HepG2 (cell line): ENCODE data around the gene CDK2. TPM values are rescaled to one million over a fixed set of nuclear protein-coding genes. Genes with fewer than 3 reads are reported as not detected.

Experiments used
- EED ChIP-seq: sonication (generic); formaldehyde crosslinking; IDR thresholded peaks from 2 replicates; pipeline ENCODE4 v1.5.0; 2020; ENCODE audit warnings: mild to moderate bottlenecking, missing genetic modification reagents
- FOSL2 ChIP-seq: sonication (generic); formaldehyde crosslinking; IDR thresholded peaks from 2 replicates; pipeline ENCODE4 v1.4.0; 2020; ENCODE audit warnings: missing genetic modification reagents
- FOXM1 ChIP-seq: sonication (generic); formaldehyde crosslinking; IDR thresholded peaks from 2 replicates; pipeline ENCODE4 v1.5.0; 2020; ENCODE audit warnings: missing genetic modification reagents
- SATB2 ChIP-seq: sonication (generic); formaldehyde crosslinking; IDR thresholded peaks from 2 replicates; pipeline ENCODE4 v1.5.0; 2020; ENCODE audit warnings: missing genetic modification reagents
- SOX13 ChIP-seq, 3 experiments: fragments of 450-650 bp in 1 of 3; sonication (generic) in 1 of 3; formaldehyde crosslinking in 1 of 3; IDR thresholded peaks in 2 of 3; conservative IDR thresholded peaks in 1 of 3; 2 replicates each; pipeline versions ENCODE4 v1.5.0 to v1.6.1; 2016 to 2020; ENCODE audit warnings: antibody characterized with exemption in 1 of 3, mild to moderate bottlenecking in 1 of 3, missing compliant biosample characterization in 1 of 3, missing genetic modification reagents in 1 of 3, moderate library complexity in 1 of 3
- SSRP1 ChIP-seq: IDR thresholded peaks from 2 replicates; pipeline ENCODE4 v1.6.1; 2016; ENCODE audit warnings: control low read depth
- TAF1 ChIP-seq: sonication (generic); formaldehyde crosslinking; IDR thresholded peaks from 2 replicates; pipeline ENCODE4 v1.4.0; 2020; ENCODE audit warnings: missing genetic modification reagents
- YY1 ChIP-seq: IDR thresholded peaks from 2 replicates; pipeline ENCODE4 v1.6.1; 2011; ENCODE audit warnings: low read length, low read depth, moderate library complexity, mild to moderate bottlenecking; ENCODE audit not compliant: insufficient read depth, insufficient replicate concordance
- ZBTB20 ChIP-seq: sonication (generic); formaldehyde crosslinking; IDR thresholded peaks from 2 replicates; pipeline ENCODE4 v1.8.1; 2023; ENCODE audit warnings: missing genetic modification reagents, low read depth, mild to moderate bottlenecking, borderline replicate concordance
- ZNF562 ChIP-seq: sonication (generic); formaldehyde crosslinking; IDR thresholded peaks from 2 replicates; pipeline ENCODE4 v1.8.0; 2022; ENCODE audit warnings: missing genetic modification reagents, borderline replicate concordance
- ZNF577 ChIP-seq: sonication (generic); formaldehyde crosslinking; IDR thresholded peaks from 2 replicates; pipeline ENCODE4 v1.4.0; 2020; ENCODE audit warnings: mild to moderate bottlenecking, low read depth, missing genetic modification reagents, borderline replicate concordance
- ZNF782 ChIP-seq: sonication (generic); formaldehyde crosslinking; IDR thresholded peaks from 2 replicates; pipeline ENCODE4 v1.4.0; 2020; ENCODE audit warnings: missing genetic modification reagents, mild to moderate bottlenecking, borderline replicate concordance
- polyA plus RNA-seq, 8 experiments: library from polyadenylated mRNA; depleted of rRNA in 3 of 8; stranded (reverse) in 7 of 8; unstranded in 1 of 8; fragments of >200 nt; fragmentation: Illumina TruSeq in 4 of 8; extraction: Trizol in 4 of 8; gene quantifications; 2 replicates each; pipeline versions ENCODE4 v1.2.1 to v1.2.3, GENCODE V29; 2011 to 2016; ENCODE audit warnings: low read depth in 4 of 8, missing spikeins in 1 of 8, mixed read lengths in 1 of 8; ENCODE audit not compliant: insufficient read depth in 1 of 8
- total RNA-seq, 5 experiments: library from RNA; depleted of rRNA; stranded (reverse); fragments of >200 nt; fragmentation: Illumina TruSeq; extraction: Trizol; gene quantifications; 2 replicates each; pipeline ENCODE4 v1.2.3, GENCODE V29; 2016; ENCODE audit warnings: low read depth in 1 of 5
- TF ChIP-seq, protein P1 (sequence below): sonication (generic); formaldehyde crosslinking; IDR thresholded peaks from 2 replicates; pipeline ENCODE4 v1.5.1; 2020; ENCODE audit warnings: missing genetic modification reagents, mild to moderate bottlenecking, borderline replicate concordance
- TF ChIP-seq, protein P2 (sequence below): sonication (generic); formaldehyde crosslinking; IDR thresholded peaks from 2 replicates; pipeline ENCODE4 v1.4.0; 2020; ENCODE audit warnings: missing genetic modification reagents
- TF ChIP-seq, protein P3 (sequence below): sonication (generic); formaldehyde crosslinking; conservative IDR thresholded peaks from 2 replicates; pipeline ENCODE4 v1.8.0; 2022; ENCODE audit warnings: low read depth, missing genetic modification reagents
- TF ChIP-seq, protein P4 (sequence below): sonication (generic); formaldehyde crosslinking; IDR thresholded peaks from 2 replicates; pipeline ENCODE4 v1.4.0; 2020; ENCODE audit warnings: missing genetic modification reagents
- TF ChIP-seq, protein P5 (sequence below): sonication (generic); formaldehyde crosslinking; IDR thresholded peaks from 2 replicates; pipeline ENCODE4 v1.4.0; 2020; ENCODE audit warnings: mild to moderate bottlenecking, missing genetic modification reagents
- TF ChIP-seq, protein P6 (sequence below): sonication (generic); formaldehyde crosslinking; IDR thresholded peaks from 2 replicates; pipeline ENCODE4 v1.4.0; 2020; ENCODE audit warnings: missing genetic modification reagents

The CDK2 gene
- total and polyA plus RNA-seq, 2 of the 13 experiments (the other 11 are each of a cell fraction or from before 2014, with no cell fraction given): 47.5 to 52.6 TPM

DNA sequence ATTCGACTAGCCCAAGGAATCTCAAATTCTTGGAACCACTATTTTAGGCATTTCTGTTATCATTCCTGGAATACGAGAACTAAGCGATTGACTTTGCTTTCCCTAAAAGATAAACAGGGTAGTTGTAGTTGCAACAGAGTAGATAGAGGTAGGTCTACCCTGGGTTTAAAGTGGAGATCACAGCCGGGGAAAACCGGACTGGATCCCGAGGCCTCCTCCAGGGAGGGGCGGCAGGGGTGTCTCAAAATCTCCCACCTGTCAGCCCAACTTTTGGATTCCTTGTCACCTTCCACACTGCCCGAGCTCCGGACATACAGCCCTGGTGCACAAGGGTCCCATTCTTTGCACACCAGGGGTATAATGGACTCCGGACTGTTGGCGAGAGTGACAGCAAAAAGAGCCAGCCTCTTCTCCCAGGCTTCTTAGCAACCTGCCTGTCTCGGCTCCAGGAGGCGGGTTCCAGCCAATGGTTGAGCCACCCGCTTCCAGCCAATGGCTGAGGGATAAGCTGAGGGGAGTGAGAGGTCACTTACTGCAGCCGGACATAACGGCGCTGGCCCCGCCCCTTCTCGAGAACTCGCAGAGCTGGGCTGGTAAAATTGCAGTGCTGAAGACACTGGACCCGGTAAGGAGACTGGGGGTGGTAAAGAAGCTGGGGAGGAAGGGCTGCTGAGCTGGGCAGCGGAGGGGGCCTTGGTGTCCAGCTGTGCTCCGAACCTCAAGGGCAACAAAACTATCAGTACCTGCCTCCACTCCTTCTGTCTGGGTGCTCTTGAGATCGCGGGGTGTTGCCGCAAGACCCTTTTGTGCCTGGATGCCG lies 30.3 kb downstream of the CDK2 start, which contains the start of gene SUOX (continued):
- TF ChIP-seq, protein P1, sequence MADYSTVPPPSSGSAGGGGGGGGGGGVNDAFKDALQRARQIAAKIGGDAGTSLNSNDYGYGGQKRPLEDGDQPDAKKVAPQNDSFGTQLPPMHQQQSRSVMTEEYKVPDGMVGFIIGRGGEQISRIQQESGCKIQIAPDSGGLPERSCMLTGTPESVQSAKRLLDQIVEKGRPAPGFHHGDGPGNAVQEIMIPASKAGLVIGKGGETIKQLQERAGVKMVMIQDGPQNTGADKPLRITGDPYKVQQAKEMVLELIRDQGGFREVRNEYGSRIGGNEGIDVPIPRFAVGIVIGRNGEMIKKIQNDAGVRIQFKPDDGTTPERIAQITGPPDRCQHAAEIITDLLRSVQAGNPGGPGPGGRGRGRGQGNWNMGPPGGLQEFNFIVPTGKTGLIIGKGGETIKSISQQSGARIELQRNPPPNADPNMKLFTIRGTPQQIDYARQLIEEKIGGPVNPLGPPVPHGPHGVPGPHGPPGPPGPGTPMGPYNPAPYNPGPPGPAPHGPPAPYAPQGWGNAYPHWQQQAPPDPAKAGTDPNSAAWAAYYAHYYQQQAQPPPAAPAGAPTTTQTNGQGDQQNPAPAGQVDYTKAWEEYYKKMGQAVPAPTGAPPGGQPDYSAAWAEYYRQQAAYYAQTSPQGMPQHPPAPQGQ (CRISPR knock-in tag): no peak
- no peak for TF ChIP-seq SATB2 (CRISPR knock-in tag)
- TF ChIP-seq, protein P2, sequence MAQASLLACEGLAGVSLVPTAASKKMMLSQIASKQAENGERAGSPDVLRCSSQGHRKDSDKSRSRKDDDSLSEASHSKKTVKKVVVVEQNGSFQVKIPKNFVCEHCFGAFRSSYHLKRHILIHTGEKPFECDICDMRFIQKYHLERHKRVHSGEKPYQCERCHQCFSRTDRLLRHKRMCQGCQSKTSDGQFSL (CRISPR knock-in tag): 0 out of 2 replicates have a peak, but pooled peaks have one; percentile 23
- TF ChIP-seq, protein P3, sequence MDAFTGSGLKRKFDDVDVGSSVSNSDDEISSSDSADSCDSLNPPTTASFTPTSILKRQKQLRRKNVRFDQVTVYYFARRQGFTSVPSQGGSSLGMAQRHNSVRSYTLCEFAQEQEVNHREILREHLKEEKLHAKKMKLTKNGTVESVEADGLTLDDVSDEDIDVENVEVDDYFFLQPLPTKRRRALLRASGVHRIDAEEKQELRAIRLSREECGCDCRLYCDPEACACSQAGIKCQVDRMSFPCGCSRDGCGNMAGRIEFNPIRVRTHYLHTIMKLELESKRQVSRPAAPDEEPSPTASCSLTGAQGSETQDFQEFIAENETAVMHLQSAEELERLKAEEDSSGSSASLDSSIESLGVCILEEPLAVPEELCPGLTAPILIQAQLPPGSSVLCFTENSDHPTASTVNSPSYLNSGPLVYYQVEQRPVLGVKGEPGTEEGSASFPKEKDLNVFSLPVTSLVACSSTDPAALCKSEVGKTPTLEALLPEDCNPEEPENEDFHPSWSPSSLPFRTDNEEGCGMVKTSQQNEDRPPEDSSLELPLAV (CRISPR knock-in tag): no peak
- TF ChIP-seq SOX13 (IDR thresholded peaks at IDR 0.05): no peak
- no peak for TF ChIP-seq SOX13 (CRISPR knock-in tag; conservative IDR thresholded peaks at IDR 0.05 in 1 of 2, IDR thresholded peaks at IDR 0.05 in 1 of 2)
- TF ChIP-seq FOSL2 (CRISPR knock-in tag): 0 out of 2 replicates have a peak, but pooled peaks have one; percentile 10
- TF ChIP-seq ZBTB20 (CRISPR knock-in tag): no peak; the same call in 1 of the 2 replicates
- peak; percentile 71; the same call in 1 of the 2 replicates for TF ChIP-seq TAF1 (CRISPR knock-in tag)
- no peak for TF ChIP-seq ZNF577 (CRISPR knock-in tag)
- TF ChIP-seq, protein P4, sequence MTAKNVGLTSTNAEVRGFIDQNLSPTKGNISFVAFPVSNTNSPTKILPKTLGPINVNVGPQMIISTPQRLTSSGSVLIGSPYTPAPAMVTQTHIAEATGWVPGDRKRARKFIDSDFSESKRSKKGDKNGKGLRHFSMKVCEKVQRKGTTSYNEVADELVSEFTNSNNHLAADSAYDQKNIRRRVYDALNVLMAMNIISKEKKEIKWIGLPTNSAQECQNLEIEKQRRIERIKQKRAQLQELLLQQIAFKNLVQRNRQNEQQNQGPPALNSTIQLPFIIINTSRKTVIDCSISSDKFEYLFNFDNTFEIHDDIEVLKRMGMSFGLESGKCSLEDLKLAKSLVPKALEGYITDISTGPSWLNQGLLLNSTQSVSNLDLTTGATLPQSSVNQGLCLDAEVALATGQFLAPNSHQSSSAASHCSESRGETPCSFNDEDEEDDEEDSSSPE (CRISPR knock-in tag): peak; percentile 41
- no peak for TF ChIP-seq ZNF562 (CRISPR knock-in tag)
- TF ChIP-seq, protein P5, sequence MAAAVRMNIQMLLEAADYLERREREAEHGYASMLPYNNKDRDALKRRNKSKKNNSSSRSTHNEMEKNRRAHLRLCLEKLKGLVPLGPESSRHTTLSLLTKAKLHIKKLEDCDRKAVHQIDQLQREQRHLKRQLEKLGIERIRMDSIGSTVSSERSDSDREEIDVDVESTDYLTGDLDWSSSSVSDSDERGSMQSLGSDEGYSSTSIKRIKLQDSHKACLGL (CRISPR knock-in tag): 0 out of 2 replicates have a peak, but pooled peaks have one; percentile 55
- peak; percentile 76 for TF ChIP-seq YY1
- 0 out of 2 replicates have a peak, but pooled peaks have one; percentile 51 for TF ChIP-seq ZNF782 (CRISPR knock-in tag)
- TF ChIP-seq FOXM1 (CRISPR knock-in tag): no peak
- TF ChIP-seq SSRP1: no peak
- TF ChIP-seq EED (CRISPR knock-in tag): no peak
- TF ChIP-seq, protein P6, sequence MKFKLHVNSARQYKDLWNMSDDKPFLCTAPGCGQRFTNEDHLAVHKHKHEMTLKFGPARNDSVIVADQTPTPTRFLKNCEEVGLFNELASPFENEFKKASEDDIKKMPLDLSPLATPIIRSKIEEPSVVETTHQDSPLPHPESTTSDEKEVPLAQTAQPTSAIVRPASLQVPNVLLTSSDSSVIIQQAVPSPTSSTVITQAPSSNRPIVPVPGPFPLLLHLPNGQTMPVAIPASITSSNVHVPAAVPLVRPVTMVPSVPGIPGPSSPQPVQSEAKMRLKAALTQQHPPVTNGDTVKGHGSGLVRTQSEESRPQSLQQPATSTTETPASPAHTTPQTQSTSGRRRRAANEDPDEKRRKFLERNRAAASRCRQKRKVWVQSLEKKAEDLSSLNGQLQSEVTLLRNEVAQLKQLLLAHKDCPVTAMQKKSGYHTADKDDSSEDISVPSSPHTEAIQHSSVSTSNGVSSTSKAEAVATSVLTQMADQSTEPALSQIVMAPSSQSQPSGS (CRISPR knock-in tag): peak; percentile 28; the same call in 1 of the 2 replicates
